Activated CD8-positive, alpha-beta T cell treated with anti-CD3 and anti-CD28 coated beads, Interleukin-2, amount 10 ng/mL, durations not matched to agents 7 days and 5 days (primary cell): ENCODE data around the gene B4GALT2. TPM values are rescaled to one million over a fixed set of nuclear protein-coding genes. Genes with fewer than 3 reads are reported as not detected.
A peak's percentile ranks its signal among the peaks of the same experiment; 100 is the strongest.

Experiments used
- ATAC-seq: fragments of 150-1000 bp; cut with Tn5 transposase; one replicate; pipeline ENCODE4 v1.10.0; 2021; ENCODE audit warnings: moderate library complexity
- CTCF ChIA-PET: fragments of 350-600 bp; sonication (Branson Sonifier 250); formaldehyde crosslinking; loops from one replicate; lab custom pipeline; 2021; ENCODE audit warnings: antibody characterized with exemption; lab: Charles Lee
- POLR2A ChIA-PET: fragments of 350-600 bp; sonication (Branson Sonifier 250); formaldehyde crosslinking; loops from one replicate; lab custom pipeline; 2021; ENCODE audit warnings: antibody characterized with exemption; lab: Charles Lee
- DNase-seq: peaks from one replicate; pipeline ENCODE4 v3.0.0-alpha.2; 2020
- H3K27ac Mint-ChIP-seq: one replicate; pipeline ENCODE4 v1.8.0; 2021; ENCODE audit warnings: mild to moderate bottlenecking, mixed read lengths
- H3K27me3 Mint-ChIP-seq: one replicate; pipeline ENCODE4 v1.8.0; 2021; ENCODE audit warnings: low read depth, mixed read lengths
- H3K36me3 Mint-ChIP-seq: one replicate; pipeline ENCODE4 v1.8.0; 2021; ENCODE audit warnings: low read depth, mixed read lengths
- H3K4me1 Mint-ChIP-seq: one replicate; pipeline ENCODE4 v1.8.0; 2021; ENCODE audit warnings: low read depth, mixed read lengths
- H3K4me3 Mint-ChIP-seq: one replicate; pipeline ENCODE4 v1.8.0; 2021; ENCODE audit warnings: mild to moderate bottlenecking, mixed read lengths
- H3K9me3 Mint-ChIP-seq: one replicate; pipeline ENCODE4 v1.8.0; 2022; ENCODE audit warnings: mixed read lengths; ENCODE audit not compliant: insufficient read depth
- total RNA-seq, 2 experiments: library from RNA; stranded (reverse); gene quantifications; one replicate each; pipeline ENCODE4 v1.2.3, GENCODE V29; 2021

B4GALT2 gene
- total RNA-seq, 2 experiments from 2014 or later, result 20.1 to 20.2 TPM

- H3K9me3 Mint-ChIP-seq, result no peaks in the 10 kb centered on the region
- H3K27me3 Mint-ChIP-seq, result no peaks in the 10 kb centered on the region
- no peak overlapping the region for H3K27ac Mint-ChIP-seq
Measured at GRCh38 chr1:44025816-44026215, 46.8 kb downstream of the B4GALT2 start.

GRCh38 chr1:44027320-44027719, 48.3 kb downstream of the B4GALT2 start:
- no peak overlapping the region for H3K4me3 Mint-ChIP-seq
- no peaks in the 10 kb centered on the region for H3K27me3 Mint-ChIP-seq
- H3K9me3 Mint-ChIP-seq, result no peaks in the 10 kb centered on the region
- H3K36me3 Mint-ChIP-seq, result no peaks in the 10 kb centered on the region
- CTCF ChIA-PET, result interaction anchor here (1.0 to 1.5 kb wide), 2 partner anchors 13 to 22 kb away, joined by 4 to 7 read pairs; no protein-coding TSS in a partner anchor
- peak overlapping the region; percentile 24 for H3K27ac Mint-ChIP-seq
- peaks cover 21% of the 10 kb centered on the region for H3K4me1 Mint-ChIP-seq
- ATAC-seq, result no peak
- DNase-seq, result no peak
- POLR2A ChIA-PET, result no interaction called here

More at GRCh38 chr1:44025816-44026215, 46.8 kb downstream of the B4GALT2 start:
- H3K4me1 Mint-ChIP-seq, result peaks cover 14% of the 10 kb centered on the region
- H3K4me3 Mint-ChIP-seq, result no peak overlapping the region
- no peaks in the 10 kb centered on the region for H3K36me3 Mint-ChIP-seq
- POLR2A ChIA-PET, result no interaction called here
- no peak for DNase-seq
- CTCF ChIA-PET, result interaction anchor here (1.1 to 1.8 kb wide), 2 partner anchors 11 to 91 kb away, joined by 3 to 5 read pairs; no protein-coding TSS in a partner anchor
- no peak for ATAC-seq

GRCh38 chr1:44029260-44029910, 50.4 kb downstream of the B4GALT2 start:
- peak; percentile 28 for ATAC-seq
- no peak for DNase-seq
- peak overlapping the region; percentile 96 for H3K27ac Mint-ChIP-seq
- no peaks in the 10 kb centered on the region for H3K9me3 Mint-ChIP-seq
- no peaks in the 10 kb centered on the region for H3K27me3 Mint-ChIP-seq
- no peaks in the 10 kb centered on the region for H3K36me3 Mint-ChIP-seq
- ChIA-PET CTCF (interaction anchor here (1.3 to 1.4 kb wide), 3 partner anchors 9 to 83 kb away, joined by 3 read pairs; no protein-coding TSS in a partner anchor), POLR2A (no interaction called here)
- H3K4me3 Mint-ChIP-seq, result peak overlapping the region; percentile 91
- peaks cover 30% of the 10 kb centered on the region for H3K4me1 Mint-ChIP-seq

- peak overlapping the region; percentile 96 for H3K27ac Mint-ChIP-seq
- H3K4me1 Mint-ChIP-seq, result peaks cover 30% of the 10 kb centered on the region
- ATAC-seq, result peak; percentile 83
- H3K36me3 Mint-ChIP-seq, result no peaks in the 10 kb centered on the region
- H3K9me3 Mint-ChIP-seq, result no peaks in the 10 kb centered on the region
- DNase-seq, result peak; percentile 93
- ChIA-PET POLR2A (interaction anchor here (0.8 to 1.1 kb wide), 4 partner anchors 37 to 380 kb away, joined by 3 to 5 read pairs (median 3); partner anchors contain the start of gene KDM4A), CTCF (interaction anchor here (1.1 to 1.6 kb wide), 4 partner anchors 10 to 84 kb away, joined by 3 to 5 read pairs (median 4); no protein-coding TSS in a partner anchor)
- peak overlapping the region; percentile 91 for H3K4me3 Mint-ChIP-seq
- no peaks in the 10 kb centered on the region for H3K27me3 Mint-ChIP-seq
Measured at GRCh38 chr1:44029911-44030604, 51.0 kb downstream of the B4GALT2 start.

GRCh38 chr1:44030605-44031251, 51.7 kb downstream of the B4GALT2 start:
- Mint-ChIP-seq H3K36me3 (no peaks in the 10 kb centered on the region), H3K9me3 (no peaks in the 10 kb centered on the region), H3K4me1 (peaks cover 30% of the 10 kb centered on the region), H3K27me3 (no peaks in the 10 kb centered on the region), H3K27ac (peak overlapping the region; percentile 83), H3K4me3 (peak overlapping the region; percentile 80)
- POLR2A ChIA-PET, result interaction anchor here (0.8 to 1.1 kb wide), 4 partner anchors 37 to 381 kb away, joined by 3 to 5 read pairs (median 3); partner anchors contain the start of gene KDM4A
- peak; percentile 60 for DNase-seq
- ATAC-seq, result peak; percentile 47
- CTCF ChIA-PET, result interaction anchor here (1.1 to 1.6 kb wide), 3 partner anchors 10 to 18 kb away, joined by 3 to 5 read pairs (median 4); no protein-coding TSS in a partner anchor

- peak within 1 kb of the TSS; percentile 83 for H3K27ac Mint-ChIP-seq
Measured at GRCh38 chr1:44031252-44032169, 52.5 kb downstream of the B4GALT2 start, which contains the start of gene SLC6A9. Gene SLC6A9 (minus strand): TSS chr1:44031462. CDS start chr1:44024277, 7,185 bp downstream.

GRCh38 chr1:44032170-44032790, 53.3 kb downstream of the B4GALT2 start:
- H3K9me3 Mint-ChIP-seq, result no peaks in the 10 kb centered on the region
- H3K27me3 Mint-ChIP-seq, result no peaks in the 10 kb centered on the region
- no peaks in the 10 kb centered on the region for H3K36me3 Mint-ChIP-seq
- DNase-seq (no peak), ATAC-seq (no peak)
- ChIA-PET CTCF (interaction anchor here (0.7 to 7.1 kb wide), 2 partner anchors 26 to 94 kb away, joined by 3 to 107 read pairs; no protein-coding TSS in a partner anchor), POLR2A (no interaction called here)
- peaks cover 30% of the 10 kb centered on the region for H3K4me1 Mint-ChIP-seq
- peak overlapping the region; percentile 80 for H3K4me3 Mint-ChIP-seq
- H3K27ac Mint-ChIP-seq, result no peak overlapping the region

More at GRCh38 chr1:44031252-44032169, 52.5 kb downstream of the B4GALT2 start, which contains the start of gene SLC6A9:
- H3K4me3 Mint-ChIP-seq, result peak within 1 kb of the TSS; percentile 80
- no peaks in the 10 kb centered on the region for H3K9me3 Mint-ChIP-seq
- H3K27me3 Mint-ChIP-seq, result no peaks in the 10 kb centered on the region
- POLR2A ChIA-PET, result interaction anchor here (1.0 kb wide), 1 partner anchor 38 kb away, joined by 5 read pairs; no protein-coding TSS in a partner anchor
- ATAC-seq (peak; percentile 4), DNase-seq (peak; percentile 46)
- H3K4me1 Mint-ChIP-seq, result peaks cover 30% of the 10 kb centered on the region
- CTCF ChIA-PET, result interaction anchor here (1.1 to 7.1 kb wide), 3 partner anchors 10 to 25 kb away, joined by 4 to 107 read pairs (median 5); no protein-coding TSS in a partner anchor
- H3K36me3 Mint-ChIP-seq, result no peaks in the 10 kb centered on the region

GRCh38 chr1:44033041-44033575, 54.1 kb downstream of the B4GALT2 start:
- ChIA-PET CTCF (interaction anchor here (1.5 to 7.1 kb wide), 2 partner anchors 27 to 58 kb away, joined by 4 to 107 read pairs; partner anchors contain the start of gene ATP6V0B), POLR2A (no interaction called here)
- ATAC-seq (no peak), DNase-seq (no peak)
- no peaks in the 10 kb centered on the region for H3K36me3 Mint-ChIP-seq
- H3K27me3 Mint-ChIP-seq, result no peaks in the 10 kb centered on the region
- no peak overlapping the region for H3K4me3 Mint-ChIP-seq
- no peaks in the 10 kb centered on the region for H3K9me3 Mint-ChIP-seq
- peak overlapping the region; percentile 26 for H3K27ac Mint-ChIP-seq
- peaks cover 30% of the 10 kb centered on the region for H3K4me1 Mint-ChIP-seq

- ChIA-PET POLR2A (no interaction called here), CTCF (interaction anchor here (0.8 to 7.1 kb wide), 4 partner anchors 14 to 271 kb away, joined by 3 to 107 read pairs (median 24); partner anchors contain the start of gene ATP6V0B)
- H3K36me3 Mint-ChIP-seq, result no peaks in the 10 kb centered on the region
- H3K9me3 Mint-ChIP-seq, result no peaks in the 10 kb centered on the region
- DNase-seq (no peak), ATAC-seq (no peak)
- H3K27me3 Mint-ChIP-seq, result peaks cover 3% of the 10 kb centered on the region
- H3K4me3 Mint-ChIP-seq, result no peak overlapping the region
- peaks cover 28% of the 10 kb centered on the region for H3K4me1 Mint-ChIP-seq
- no peak overlapping the region for H3K27ac Mint-ChIP-seq
Measured at GRCh38 chr1:44033756-44034155, 54.7 kb downstream of the B4GALT2 start.

- DNase-seq (no peak), ATAC-seq (no peak)
- H3K4me1 Mint-ChIP-seq, result peaks cover 21% of the 10 kb centered on the region
- no peak overlapping the region for H3K4me3 Mint-ChIP-seq
- peaks cover 3% of the 10 kb centered on the region for H3K27me3 Mint-ChIP-seq
- no peaks in the 10 kb centered on the region for H3K9me3 Mint-ChIP-seq
- H3K36me3 Mint-ChIP-seq, result no peaks in the 10 kb centered on the region
- CTCF ChIA-PET, result interaction anchor here (1.4 to 7.1 kb wide), 4 partner anchors 13 to 505 kb away, joined by 3 to 107 read pairs (median 24); partner anchors contain the start of gene ATP6V0B
- H3K27ac Mint-ChIP-seq, result no peak overlapping the region
- POLR2A ChIA-PET, result no interaction called here
Measured at GRCh38 chr1:44034423-44034822, 55.4 kb downstream of the B4GALT2 start.
